ENCODE results near the gene ATXN1. TPM values are rescaled to one million over a fixed set of nuclear protein-coding genes. Genes with fewer than 3 reads are reported as not detected.

The ATXN1 gene
- polyA plus RNA-seq, 2 of the 4 experiments (the other 2 are of a cell fraction): 2.9 to 8.3 TPM

- TF ChIP-seq CHD2 (IDR thresholded peaks at IDR 0.05; ENCODE audit: low read length, partially characterized antibody) (no peak), EHF (CRISPR knock-in tag; IDR thresholded peaks at IDR 0.05) (no peak), ZFP36 (IDR thresholded peaks at IDR 0.05; ENCODE audit: borderline replicate concordance, partially characterized antibody) (no peak), KDM1A (IDR thresholded peaks at IDR 0.05; ENCODE audit: low read depth) (no peak), CTCF (IDR thresholded peaks at IDR 0.05) (no peak), ZC3H11A (IDR thresholded peaks at IDR 0.05) (no peak)
- Histone ChIP-seq H3K9me3 (no peaks in the 10 kb centered on the region), H3K27ac (peak overlapping the region; percentile 69 to 87), H3K4me2 (peak overlapping the region; percentile 76), H3K4me1 (peaks cover 74% of the 10 kb centered on the region), H3K4me3 (no peak overlapping the region)
- ATAC-seq (peak; percentile 41 to 54; a peak in 5 of 6 replicates), DNase-seq (ENCODE audit: low read depth in 1 of 2, low spot score in 1 of 2) (peak in 1 of 2 experiments; percentile 61), FAIRE-seq (no peak)
- 2% methylated on average over 3 of the region's 3 CpGs for WGBS (ENCODE audit: missing lambda C conversion rate)
- ChIA-PET POLR2A (interaction anchor here (1.4 kb wide), 1 partner anchor 37 kb away, joined by 4 read pairs; the partner anchor contains the start of gene ATXN1), CTCF (interaction anchor here (1.1 to 2.4 kb wide), 2 partner anchors 11 to 38 kb away, joined by 4 to 9 read pairs; partner anchors contain the start of gene ATXN1)
Observed at GRCh38 chr6:16723826-16724225, 37.4 kb downstream of the ATXN1 start.

- H3K4me2 ChIP-seq: peak overlapping the region; percentile 76
- POLR2A ChIA-PET: interaction anchor here (1.4 kb wide), 1 partner anchor 38 kb away, joined by 4 read pairs; the partner anchor contains the start of gene ATXN1
- FAIRE-seq: no peak
Observed at GRCh38 chr6:16723402-16723801, 37.9 kb downstream of the ATXN1 start.

GRCh38 chr6:16722630-16723029 lies 38.6 kb downstream of the ATXN1 start:
- peaks cover 66% of the 10 kb centered on the region for H3K4me1 ChIP-seq
- no peak for ATAC-seq
- WGBS (ENCODE audit: missing lambda C conversion rate): 68% methylated on average over 3 of the region's 3 CpGs
- H3K4me2 ChIP-seq: peak overlapping the region; percentile 76
- no peak for DNase-seq (ENCODE audit: low read depth in 1 of 2, low spot score in 1 of 2)
- POLR2A ChIA-PET: no interaction called here
- no peaks in the 10 kb centered on the region for H3K9me3 ChIP-seq
- peak overlapping the region; percentile 13 to 36; a peak in 2 of 6 replicates for H3K27ac ChIP-seq
- CTCF ChIA-PET: interaction anchor here (2.4 kb wide), 1 partner anchor 39 kb away, joined by 9 read pairs; the partner anchor contains the start of gene ATXN1
- FAIRE-seq: no peak
- H3K4me3 ChIP-seq: no peak overlapping the region
- TF ChIP-seq BCL3 (IDR thresholded peaks at IDR 0.05) (no peak), FOSB (CRISPR knock-in tag; IDR thresholded peaks at IDR 0.05) (no peak), EP300 (IDR thresholded peaks at IDR 0.05) (no peak), JUNB (IDR thresholded peaks at IDR 0.05) (no peak), MAX (IDR thresholded peaks at IDR 0.05) (no peak), ELK1 (IDR thresholded peaks at IDR 0.05; ENCODE audit: low read depth, low read length) (no peak), NR3C1 (IDR thresholded peaks at IDR 0.05) (no peak), GATA3 (IDR thresholded peaks at IDR 0.05; ENCODE audit: borderline replicate concordance) (no peak)

More at GRCh38 chr6:16723402-16723801, 37.9 kb downstream of the ATXN1 start:
- WGBS (ENCODE audit: missing lambda C conversion rate): 76% methylated on average over 2 of the region's 2 CpGs
- peak overlapping the region; percentile 69 to 87; a peak in 5 of 6 replicates for H3K27ac ChIP-seq
- no peak overlapping the region for H3K4me3 ChIP-seq
- H3K4me1 ChIP-seq: peaks cover 73% of the 10 kb centered on the region
- DNase-seq (ENCODE audit: low read depth in 1 of 2, low spot score in 1 of 2) (no peak), ATAC-seq (no peak)
- no peaks in the 10 kb centered on the region for H3K9me3 ChIP-seq
- CTCF ChIA-PET: interaction anchor here (1.1 to 2.4 kb wide), 2 partner anchors 11 to 38 kb away, joined by 4 to 9 read pairs; partner anchors contain the start of gene ATXN1
- TF ChIP-seq PHF8 (IDR thresholded peaks at IDR 0.05; ENCODE audit: borderline replicate concordance, low read depth) (no peak), RFX5 (IDR thresholded peaks at IDR 0.05) (no peak), ZNF302 (CRISPR knock-in tag; IDR thresholded peaks at IDR 0.05) (no peak), HDAC2 (IDR thresholded peaks at IDR 0.05) (no peak), HOXB5 (CRISPR knock-in tag; IDR thresholded peaks at IDR 0.05) (no peak), CTCF (IDR thresholded peaks at IDR 0.05) (no peak), ESRRA (IDR thresholded peaks at IDR 0.05; ENCODE audit: borderline replicate concordance, low read length) (no peak), FOXS1 (CRISPR knock-in tag; IDR thresholded peaks at IDR 0.05) (no peak), BHLHE40 (IDR thresholded peaks at IDR 0.05; ENCODE audit: low read depth, low read length) (no peak), NPAS2 (CRISPR knock-in tag; IDR thresholded peaks at IDR 0.05; ENCODE audit: borderline replicate concordance) (no peak), E2F6 (IDR thresholded peaks at IDR 0.05; ENCODE audit: borderline replicate concordance, low read depth) (no peak), POLR2AphosphoS2 (conservative IDR thresholded peaks at IDR 0.05; ENCODE audit: low read length) (no peak), GATA3 (IDR thresholded peaks at IDR 0.05; ENCODE audit: borderline replicate concordance) (no peak), RNF2 (IDR thresholded peaks at IDR 0.05; ENCODE audit: borderline replicate concordance, low read depth) (no peak), CBX8 (IDR thresholded peaks at IDR 0.05) (no peak), MYC (IDR thresholded peaks at IDR 0.05; ENCODE audit: borderline replicate concordance, low read length) (no peak)
